ENCODE data around the gene RPUSD1.

RPUSD1 gene

GRCh38 chr16:740459-740763 lies 47.8 kb downstream of the RPUSD1 start:
- Histone ChIP-seq H3K4me1 (peaks cover 4 to 16% (median 16%) of the 10 kb centered on the region in 4 donors), H3K27me3 (peaks cover 0 to 22% of the 10 kb centered on the region in 2 donors), H3K36me3 (peaks cover 19 to 37% (median 25%) of the 10 kb centered on the region in 3 donors), H3K9me3 (no peaks in the 10 kb centered on the region), H3K27ac (peak overlapping the region; percentile 65 to 69), H3K4me3 (peak overlapping the region; percentile 71 to 88)
- no peak for TF ChIP-seq CTCF (IDR thresholded peaks at IDR 0.05)
- intact Hi-C loops (cut with DNase I; ENCODE audit: low total_unique reads): loop anchor here (2.0 kb wide), 1 partner anchor 26 kb away; the partner anchor contains the start of gene METRN
- DNase-seq: no peak

GRCh38 chr16:739560-740458 lies 48.4 kb downstream of the RPUSD1 start:
- no peaks in the 10 kb centered on the region for H3K9me3 ChIP-seq
- DNase-seq: no peak
- H3K27ac ChIP-seq: peak overlapping the region; percentile 65 to 69
- H3K36me3 ChIP-seq: peaks cover 19 to 43% (median 31%) of the 10 kb centered on the region in 3 donors
- intact Hi-C loops (cut with DNase I; ENCODE audit: low total_unique reads): loop anchor here (2.0 to 10.0 kb wide), 2 partner anchors 25 to 1485 kb away; partner anchors contain the start of genes E4F1 and METRN
- peaks cover 0 to 22% of the 10 kb centered on the region in 2 donors for H3K27me3 ChIP-seq
- TF ChIP-seq CTCF (IDR thresholded peaks at IDR 0.05): no peak
- peak overlapping the region; percentile 71 to 88 for H3K4me3 ChIP-seq
- H3K4me1 ChIP-seq: peaks cover 4 to 16% (median 16%) of the 10 kb centered on the region in 4 donors

- intact Hi-C loops (cut with DNase I; ENCODE audit: low total_unique reads): loop anchor here (10.0 kb wide), 1 partner anchor 1488 kb away; the partner anchor contains the start of gene E4F1
- Histone ChIP-seq H3K27me3 (peaks cover 0 to 2% of the 10 kb centered on the region in 2 donors), H3K27ac (no peak overlapping the region), H3K4me1 (peaks cover 4 to 16% (median 16%) of the 10 kb centered on the region in 4 donors), H3K36me3 (peaks cover 33 to 71% (median 59%) of the 10 kb centered on the region in 3 donors), H3K9me3 (no peaks in the 10 kb centered on the region), H3K4me3 (no peak overlapping the region)
- DNase-seq: no peak
- no peak for TF ChIP-seq CTCF (IDR thresholded peaks at IDR 0.05)
Observed at GRCh38 chr16:736936-737481, 51.2 kb downstream of the RPUSD1 start.

- Histone ChIP-seq H3K36me3 (peaks cover 33 to 80% (median 60%) of the 10 kb centered on the region in 3 donors), H3K27ac (no peak overlapping the region), H3K4me3 (no peak overlapping the region), H3K4me1 (peaks cover 4 to 12% (median 11%) of the 10 kb centered on the region in 4 donors), H3K9me3 (no peaks in the 10 kb centered on the region), H3K27me3 (no peaks in the 10 kb centered on the region)
- intact Hi-C loops (cut with DNase I; ENCODE audit: low total_unique reads): loop anchor here (10.0 kb wide), 1 partner anchor 1489 kb away; the partner anchor contains the start of gene E4F1
- TF ChIP-seq CTCF (IDR thresholded peaks at IDR 0.05): no peak
- no peak for DNase-seq
Observed at GRCh38 chr16:735982-736453, 52.2 kb downstream of the RPUSD1 start.

- no peak for TF ChIP-seq CTCF (IDR thresholded peaks at IDR 0.05)
- H3K27ac ChIP-seq: no peak overlapping the region
- intact Hi-C loops (cut with DNase I; ENCODE audit: low total_unique reads): loop anchor here (10.0 kb wide), 1 partner anchor 1490 kb away; the partner anchor contains the start of gene E4F1
Observed at GRCh38 chr16:734981-735881, 53.0 kb downstream of the RPUSD1 start.

More at GRCh38 chr16:734981-735881, 53.0 kb downstream of the RPUSD1 start:
- no peak overlapping the region for H3K4me3 ChIP-seq
- H3K36me3 ChIP-seq: peaks cover 33 to 88% (median 60%) of the 10 kb centered on the region in 3 donors
- no peaks in the 10 kb centered on the region for H3K9me3 ChIP-seq
- peak in 1 of 2 donors; percentile 59 for DNase-seq
- H3K27me3 ChIP-seq: no peaks in the 10 kb centered on the region
- H3K4me1 ChIP-seq: peaks cover 2 to 10% (median 8%) of the 10 kb centered on the region in 4 donors

Data from tibial artery (tissue), 4 donors.